ENCODE measurements around the gene DMRTC2. TPM values are rescaled to one million over a fixed set of nuclear protein-coding genes. Genes with fewer than 3 reads are reported as not detected.

Gene DMRTC2
- not detected for total RNA-seq

DNA sequence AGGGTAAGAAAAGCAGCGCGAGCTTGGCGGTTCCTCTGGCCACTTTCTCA is at the start of gene DMRTC2:
DMRTC2 (plus strand) TSS at position 42 of the 50 bp plus-strand sequence. CDS start 2,387 bp downstream, outside the sequence.
- no peak within 1 kb of the TSS for H3K4me3 ChIP-seq
- H3K4me1 ChIP-seq (ENCODE audit: control insufficient read depth in 1 of 2, low read depth in 2 of 2), result no peaks in the 10 kb centered on the region
- ATAC-seq (ENCODE audit: insufficient number of reproducible peaks, low FRiP score, low read depth) (no peak), DNase-seq (ENCODE audit: low spot score) (no peak)
- TF ChIP-seq, protein P1, sequence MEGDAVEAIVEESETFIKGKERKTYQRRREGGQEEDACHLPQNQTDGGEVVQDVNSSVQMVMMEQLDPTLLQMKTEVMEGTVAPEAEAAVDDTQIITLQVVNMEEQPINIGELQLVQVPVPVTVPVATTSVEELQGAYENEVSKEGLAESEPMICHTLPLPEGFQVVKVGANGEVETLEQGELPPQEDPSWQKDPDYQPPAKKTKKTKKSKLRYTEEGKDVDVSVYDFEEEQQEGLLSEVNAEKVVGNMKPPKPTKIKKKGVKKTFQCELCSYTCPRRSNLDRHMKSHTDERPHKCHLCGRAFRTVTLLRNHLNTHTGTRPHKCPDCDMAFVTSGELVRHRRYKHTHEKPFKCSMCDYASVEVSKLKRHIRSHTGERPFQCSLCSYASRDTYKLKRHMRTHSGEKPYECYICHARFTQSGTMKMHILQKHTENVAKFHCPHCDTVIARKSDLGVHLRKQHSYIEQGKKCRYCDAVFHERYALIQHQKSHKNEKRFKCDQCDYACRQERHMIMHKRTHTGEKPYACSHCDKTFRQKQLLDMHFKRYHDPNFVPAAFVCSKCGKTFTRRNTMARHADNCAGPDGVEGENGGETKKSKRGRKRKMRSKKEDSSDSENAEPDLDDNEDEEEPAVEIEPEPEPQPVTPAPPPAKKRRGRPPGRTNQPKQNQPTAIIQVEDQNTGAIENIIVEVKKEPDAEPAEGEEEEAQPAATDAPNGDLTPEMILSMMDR (IDR thresholded peaks at IDR 0.05), result no peak
- H3K27ac ChIP-seq, result no peak within 1 kb of the TSS
- H3K36me3 ChIP-seq, result no peaks in the 10 kb centered on the region
- H3K27me3 ChIP-seq (replicated peaks; ENCODE audit: insufficient read depth), result no peaks in the 10 kb centered on the region
- no peaks in the 10 kb centered on the region for H3K9me3 ChIP-seq

GRCh38 chr19:41796362-41796761 is 48.5 kb upstream of the DMRTC2 start, which contains the start of gene CEACAM3:
TSS of gene CEACAM3 (plus strand) at chr19:41796587. CDS start at chr19:41796678, 91 bp downstream.
- DNase-seq (ENCODE audit: low spot score), result no peak
- H3K27ac ChIP-seq, result no peak within 1 kb of the TSS
- H3K9me3 ChIP-seq, result no peaks in the 10 kb centered on the region
- TF ChIP-seq, protein P1 (IDR thresholded peaks at IDR 0.05), result no peak
- H3K4me3 ChIP-seq, result no peak within 1 kb of the TSS
- H3K4me1 ChIP-seq (ENCODE audit: control insufficient read depth in 1 of 2, low read depth in 2 of 2), result no peaks in the 10 kb centered on the region
- H3K36me3 ChIP-seq, result no peaks in the 10 kb centered on the region
- no peaks in the 10 kb centered on the region for H3K27me3 ChIP-seq (replicated peaks; ENCODE audit: insufficient read depth)
- no peak for ATAC-seq (ENCODE audit: insufficient number of reproducible peaks, low FRiP score, low read depth)

DNA sequence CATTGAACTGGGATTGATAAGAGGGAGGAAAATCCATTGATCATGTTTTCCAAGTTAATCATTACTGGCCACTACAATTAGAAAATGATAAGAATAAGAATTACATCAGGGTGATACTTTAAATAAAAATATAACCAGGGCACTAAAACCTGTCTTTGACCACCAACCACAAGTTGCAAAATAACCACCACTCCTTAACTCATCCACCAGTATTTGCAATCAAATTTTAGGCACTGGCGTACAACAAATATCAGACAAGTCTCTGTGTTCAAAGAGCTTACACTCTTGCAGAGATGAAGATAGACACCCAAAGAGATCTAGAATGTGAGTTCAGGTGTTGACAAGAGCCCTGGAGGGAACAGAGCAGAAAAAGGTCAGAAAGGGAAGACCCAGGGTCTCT is 47.9 kb upstream of the DMRTC2 start:
- DNase-seq (ENCODE audit: low spot score) (no peak), ATAC-seq (ENCODE audit: insufficient number of reproducible peaks, low FRiP score, low read depth) (no peak)
- Histone ChIP-seq H3K27ac (no peak overlapping the region), H3K27me3 (replicated peaks; ENCODE audit: insufficient read depth) (no peaks in the 10 kb centered on the region), H3K4me1 (ENCODE audit: control insufficient read depth in 1 of 2, low read depth in 2 of 2) (no peaks in the 10 kb centered on the region), H3K9me3 (no peaks in the 10 kb centered on the region), H3K4me3 (no peak overlapping the region), H3K36me3 (no peaks in the 10 kb centered on the region)
- TF ChIP-seq, protein P1 (IDR thresholded peaks at IDR 0.05), result no peak

- TF ChIP-seq, protein P1 (IDR thresholded peaks at IDR 0.05), result no peak
- no peak for DNase-seq (ENCODE audit: low spot score)
- Histone ChIP-seq H3K4me3 (no peak overlapping the region), H3K9me3 (no peaks in the 10 kb centered on the region), H3K27ac (no peak overlapping the region), H3K36me3 (no peaks in the 10 kb centered on the region), H3K27me3 (replicated peaks; ENCODE audit: insufficient read depth) (no peaks in the 10 kb centered on the region), H3K4me1 (ENCODE audit: control insufficient read depth in 1 of 2, low read depth in 2 of 2) (no peaks in the 10 kb centered on the region)
- ATAC-seq (ENCODE audit: insufficient number of reproducible peaks, low FRiP score, low read depth), result no peak
These were observed 45.3 kb upstream of the DMRTC2 start for GRCh38 chr19:41799444-41800000.

- Histone ChIP-seq H3K27me3 (replicated peaks; ENCODE audit: insufficient read depth) (no peaks in the 10 kb centered on the region), H3K36me3 (no peaks in the 10 kb centered on the region), H3K4me1 (ENCODE audit: control insufficient read depth in 1 of 2, low read depth in 2 of 2) (no peaks in the 10 kb centered on the region), H3K9me3 (no peaks in the 10 kb centered on the region), H3K27ac (no peak overlapping the region), H3K4me3 (no peak overlapping the region)
- ATAC-seq (ENCODE audit: insufficient number of reproducible peaks, low FRiP score, low read depth) (no peak), DNase-seq (ENCODE audit: low spot score) (no peak)
- TF ChIP-seq, protein P1 (IDR thresholded peaks at IDR 0.05), result no peak
These were observed 43.8 kb upstream of the DMRTC2 start for GRCh38 chr19:41801031-41801430.
